ENCODE data around the gene CRABP1. TPM values are rescaled to one million over a fixed set of nuclear protein-coding genes. Genes with fewer than 3 reads are reported as not detected.

The CRABP1 gene
- total RNA-seq, 1 experiment from 2014 or later: 444 TPM

GRCh38 chr15:78299101-78299930 lies 40.8 kb upstream of the CRABP1 start, which contains the start of gene SKIC8 (continued):
- no peak for TF ChIP-seq ZNF512 (CRISPR knock-in tag; IDR thresholded peaks at IDR 0.05; ENCODE audit: borderline replicate concordance)
- peak; percentile 83 for TF ChIP-seq FOXK1 (CRISPR knock-in tag; IDR thresholded peaks at IDR 0.05)
- TF ChIP-seq IRF1 (CRISPR knock-in tag; IDR thresholded peaks at IDR 0.05): no peak

GRCh38 chr15:78301326-78301725 lies 38.8 kb upstream of the CRABP1 start:
- no peak for TF ChIP-seq FOXJ3 (CRISPR knock-in tag; IDR thresholded peaks at IDR 0.05; ENCODE audit: borderline replicate concordance)
- TF ChIP-seq CREM (CRISPR knock-in tag; IDR thresholded peaks at IDR 0.05): no peak
- no peak for TF ChIP-seq FOXP4 (CRISPR knock-in tag; IDR thresholded peaks at IDR 0.05)
- TF ChIP-seq NFE2L1 (CRISPR knock-in tag; IDR thresholded peaks at IDR 0.05): no peak
- TF ChIP-seq TP53 (CRISPR knock-in tag; IDR thresholded peaks at IDR 0.05): no peak
- no peak for TF ChIP-seq ZNF263 (CRISPR knock-in tag; IDR thresholded peaks at IDR 0.05; ENCODE audit: low read depth)
- no peak for TF ChIP-seq JUN (CRISPR knock-in tag; IDR thresholded peaks at IDR 0.05)
- TF ChIP-seq MLX (CRISPR knock-in tag; IDR thresholded peaks at IDR 0.05): no peak
- TF ChIP-seq SMAD3 (CRISPR knock-in tag; IDR thresholded peaks at IDR 0.05; ENCODE audit: borderline replicate concordance): no peak
- no peak for TF ChIP-seq ETV6 (CRISPR knock-in tag; IDR thresholded peaks at IDR 0.05)
- no peak for TF ChIP-seq GTF2I (CRISPR knock-in tag; conservative IDR thresholded peaks at IDR 0.05)
- TF ChIP-seq ATF2 (CRISPR knock-in tag; IDR thresholded peaks at IDR 0.05; ENCODE audit: borderline replicate concordance, low read depth): no peak
- TF ChIP-seq ESRRA (CRISPR knock-in tag; IDR thresholded peaks at IDR 0.05; ENCODE audit: borderline replicate concordance): no peak
- TF ChIP-seq ELF4 (CRISPR knock-in tag; IDR thresholded peaks at IDR 0.05; ENCODE audit: low read depth): no peak
- no peak for TF ChIP-seq NR2C2 (CRISPR knock-in tag; IDR thresholded peaks at IDR 0.05)
- no peak overlapping the region for H3K27ac Mint-ChIP-seq
- H3K9me3 Mint-ChIP-seq: no peaks in the 10 kb centered on the region

More at GRCh38 chr15:78301326-78301725, 38.8 kb upstream of the CRABP1 start:
- DNase-seq (ENCODE audit: low spot score) (no peak), ATAC-seq (no peak)
- ChIA-PET POLR2A (no interaction called here), CTCF (no interaction called here)
- no peak overlapping the region for H3K4me3 Mint-ChIP-seq
- peaks cover 6% of the 10 kb centered on the region for H3K4me1 Mint-ChIP-seq
- peaks cover 12% of the 10 kb centered on the region for H3K27me3 Mint-ChIP-seq (ENCODE audit: low read depth)
- H3K36me3 Mint-ChIP-seq: no peaks in the 10 kb centered on the region
